ENCODE data around the gene CFHR1.

CFHR1 gene

GRCh38 chr1:196875935-196876334 lies 56.4 kb downstream of the CFHR1 start:
- DNase-seq: no peak

DNA sequence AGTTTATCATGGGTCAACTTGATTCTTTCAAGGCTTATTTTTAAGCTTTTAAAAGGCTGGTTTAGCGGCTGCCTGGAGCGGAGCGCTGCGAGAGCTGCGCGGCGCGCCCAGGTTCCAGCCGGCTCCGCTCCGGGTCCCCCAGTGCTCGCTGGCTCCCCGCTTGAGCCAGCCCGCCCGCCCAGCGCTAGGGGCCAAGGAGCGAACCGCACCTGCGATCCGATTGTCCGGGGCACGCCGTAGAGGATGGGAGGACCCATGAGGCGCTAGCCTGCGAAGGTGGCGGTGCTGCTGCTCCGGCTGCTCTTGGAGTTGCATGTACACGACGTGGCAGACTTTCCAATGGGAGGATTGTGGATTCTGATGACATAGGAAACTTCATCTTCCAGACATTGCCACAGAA lies 58.4 kb downstream of the CFHR1 start:
- DNase-seq: no peak
